HEK293 (cell line): Measurements from ENCODE around the gene NXN.

Source experiments
- ATF2 ChIP-seq: fragments of 450-650 bp; formaldehyde crosslinking; IDR thresholded peaks from 2 replicates; pipeline ENCODE4 v1.5.1; 2016; ENCODE audit warnings: missing biosample characterization, missing genetic modification characterization, low read depth
- BCL11A ChIP-seq: fragments of 450-650 bp; formaldehyde crosslinking; IDR thresholded peaks from 2 replicates; pipeline ENCODE4 v1.5.1; 2016; ENCODE audit warnings: low read depth, missing biosample characterization, missing genetic modification characterization
- INSM2 ChIP-seq: fragments of 450-650 bp; formaldehyde crosslinking; IDR thresholded peaks from 2 replicates; pipeline ENCODE4 v1.5.1; 2016; ENCODE audit warnings: missing biosample characterization, missing genetic modification characterization
- KLF17 ChIP-seq: fragments of 450-650 bp; formaldehyde crosslinking; IDR thresholded peaks from 2 replicates; pipeline ENCODE4 v1.5.1; 2016; ENCODE audit warnings: missing biosample characterization, missing genetic modification characterization
- KLF7 ChIP-seq: fragments of 450-650 bp; formaldehyde crosslinking; IDR thresholded peaks from 2 replicates; pipeline ENCODE4 v1.5.1; 2016; ENCODE audit warnings: missing biosample characterization, missing genetic modification characterization, borderline replicate concordance
- MZF1 ChIP-seq: fragments of 450-650 bp; formaldehyde crosslinking; IDR thresholded peaks from 2 replicates; pipeline ENCODE4 v1.5.1; 2017; ENCODE audit warnings: missing biosample characterization, missing genetic modification characterization, borderline replicate concordance
- OSR2 ChIP-seq: fragments of 450-650 bp; formaldehyde crosslinking; IDR thresholded peaks from 2 replicates; pipeline ENCODE4 v1.5.1; 2016; ENCODE audit warnings: missing biosample characterization, missing genetic modification characterization
- OVOL3 ChIP-seq: fragments of 450-650 bp; formaldehyde crosslinking; IDR thresholded peaks from 2 replicates; pipeline ENCODE4 v1.5.1; 2016; ENCODE audit warnings: missing biosample characterization, missing genetic modification characterization
- PRDM1 ChIP-seq: fragments of 450-650 bp; formaldehyde crosslinking; IDR thresholded peaks from 2 replicates; pipeline ENCODE4; 2016; ENCODE audit warnings: missing biosample characterization, missing genetic modification characterization
- PRDM2 ChIP-seq: fragments of 450-650 bp; formaldehyde crosslinking; IDR thresholded peaks from 2 replicates; pipeline ENCODE4 v1.5.1; 2016; ENCODE audit warnings: missing biosample characterization, missing genetic modification characterization, borderline replicate concordance
- PRDM4 ChIP-seq: fragments of 450-650 bp; formaldehyde crosslinking; IDR thresholded peaks from 2 replicates; pipeline ENCODE4 v1.5.1; 2017; ENCODE audit warnings: missing biosample characterization, missing genetic modification characterization
- TSHZ1 ChIP-seq: fragments of 450-650 bp; formaldehyde crosslinking; IDR thresholded peaks from 2 replicates; pipeline ENCODE4 v1.5.1; 2016; ENCODE audit warnings: missing biosample characterization, missing genetic modification characterization, borderline replicate concordance
- ZBTB8A ChIP-seq: fragments of 450-650 bp; formaldehyde crosslinking; IDR thresholded peaks from 2 replicates; pipeline ENCODE4 v1.5.1; 2016; ENCODE audit warnings: missing biosample characterization, missing genetic modification characterization
- ZFHX2 ChIP-seq: fragments of 450-650 bp; formaldehyde crosslinking; conservative IDR thresholded peaks from 2 replicates; pipeline ENCODE4 v1.5.1; 2016; ENCODE audit warnings: missing biosample characterization, missing genetic modification characterization
- ZIC2 ChIP-seq: fragments of 450-650 bp; formaldehyde crosslinking; IDR thresholded peaks from 2 replicates; pipeline ENCODE4 v1.5.1; 2016; ENCODE audit warnings: missing biosample characterization, missing genetic modification characterization
- ZNF514 ChIP-seq: fragments of 450-650 bp; formaldehyde crosslinking; IDR thresholded peaks from 2 replicates; pipeline ENCODE4 v1.5.1; 2016; ENCODE audit warnings: missing biosample characterization, missing genetic modification characterization
- ZNF558 ChIP-seq: fragments of 450-650 bp; formaldehyde crosslinking; IDR thresholded peaks from 2 replicates; pipeline ENCODE4 v1.5.1; 2016; ENCODE audit warnings: missing biosample characterization, missing genetic modification characterization
- ZNF664 ChIP-seq: fragments of 450-650 bp; formaldehyde crosslinking; IDR thresholded peaks from 2 replicates; pipeline ENCODE4 v1.5.1; 2016; ENCODE audit warnings: missing biosample characterization, missing genetic modification characterization
- ZNF701 ChIP-seq: fragments of 450-650 bp; formaldehyde crosslinking; IDR thresholded peaks from 2 replicates; pipeline ENCODE4 v1.5.1; 2016; ENCODE audit warnings: missing biosample characterization, missing genetic modification characterization
- ZNF791 ChIP-seq: fragments of 450-650 bp; formaldehyde crosslinking; IDR thresholded peaks from 2 replicates; pipeline ENCODE4 v1.5.1; 2016; ENCODE audit warnings: missing biosample characterization, missing genetic modification characterization
- ZNF837 ChIP-seq: fragments of 450-650 bp; formaldehyde crosslinking; IDR thresholded peaks from 2 replicates; pipeline ENCODE4 v1.5.1; 2016; ENCODE audit warnings: missing biosample characterization, missing genetic modification characterization
- ZSCAN23 ChIP-seq: fragments of 450-650 bp; formaldehyde crosslinking; IDR thresholded peaks from 2 replicates; pipeline ENCODE4 v1.5.1; 2016; ENCODE audit warnings: missing biosample characterization, missing genetic modification characterization

Gene NXN

GRCh38 chr17:927611-928461, 51.7 kb downstream of the NXN start (continued):
- TF ChIP-seq PRDM4 (peak; percentile 62; the same call in 1 of the 2 replicates), ZIC2 (tag by site-specific recombination) (0 out of 2 replicates have a peak, but pooled peaks have one; percentile 39), BCL11A (tag by site-specific recombination) (peak; percentile 75; the same call in 1 of the 2 replicates), ZNF558 (tag by site-specific recombination) (peak; percentile 57; the same call in 1 of the 2 replicates), OSR2 (tag by site-specific recombination) (peak; percentile 94), INSM2 (peak; percentile 75; the same call in 1 of the 2 replicates), ZNF837 (tag by site-specific recombination) (no peak), ZNF514 (tag by site-specific recombination) (no peak), ZSCAN23 (no peak), KLF17 (tag by site-specific recombination) (peak; percentile 43), ZNF791 (tag by site-specific recombination) (no peak), ZBTB8A (tag by site-specific recombination) (peak; percentile 45; the same call in 1 of the 2 replicates), PRDM1 (peak; percentile 50), ZNF701 (tag by site-specific recombination) (no peak), ZFHX2 (tag by site-specific recombination) (peak; percentile 91), TSHZ1 (tag by site-specific recombination) (peak; percentile 81; the same call in 1 of the 2 replicates), KLF7 (tag by site-specific recombination) (peak; percentile 69; the same call in 1 of the 2 replicates), ZNF664 (tag by site-specific recombination) (no peak), PRDM2 (tag by site-specific recombination) (no peak), ATF2 (tag by site-specific recombination) (no peak), OVOL3 (tag by site-specific recombination) (peak; percentile 59; the same call in 1 of the 2 replicates), MZF1 (tag by site-specific recombination) (peak; percentile 29; the same call in 1 of the 2 replicates)
